Stimulated activated CD4-positive, alpha-beta T cell treated with anti-CD3 and anti-CD28 coated beads, TNF-alpha, amount 100 ng/mL, for 48 hours (primary cell): ENCODE measurements around the gene ACOT12.

Source experiments
- DNase-seq, 3 donors: peaks; one replicate each; pipeline ENCODE4 v3.0.0-alpha.2; 2020; ENCODE audit warnings: low read depth in 3 of 3

The ACOT12 gene

GRCh38 chr5:81292130-81292529 is 101.8 kb downstream of the ACOT12 start:
- DNase-seq = no peak

GRCh38 chr5:81290146-81290545 is 103.8 kb downstream of the ACOT12 start:
- DNase-seq = no peak

- no peak for DNase-seq
Observed at GRCh38 chr5:81288021-81288433, 105.9 kb downstream of the ACOT12 start.

- no peak for DNase-seq
Observed at GRCh38 chr5:81286059-81286617, 107.8 kb downstream of the ACOT12 start.

- DNase-seq = no peak
Observed at GRCh38 chr5:81283976-81284375, 110.0 kb downstream of the ACOT12 start.
